Activated T-cell treated with anti-CD3 and anti-CD28 coated beads for 4 hours (primary cell): ENCODE results near the gene CCDC177.

Experiments
- DNase-seq: peaks from one replicate; pipeline ENCODE4 v3.0.0-alpha.2; 2020

CCDC177 gene

DNA sequence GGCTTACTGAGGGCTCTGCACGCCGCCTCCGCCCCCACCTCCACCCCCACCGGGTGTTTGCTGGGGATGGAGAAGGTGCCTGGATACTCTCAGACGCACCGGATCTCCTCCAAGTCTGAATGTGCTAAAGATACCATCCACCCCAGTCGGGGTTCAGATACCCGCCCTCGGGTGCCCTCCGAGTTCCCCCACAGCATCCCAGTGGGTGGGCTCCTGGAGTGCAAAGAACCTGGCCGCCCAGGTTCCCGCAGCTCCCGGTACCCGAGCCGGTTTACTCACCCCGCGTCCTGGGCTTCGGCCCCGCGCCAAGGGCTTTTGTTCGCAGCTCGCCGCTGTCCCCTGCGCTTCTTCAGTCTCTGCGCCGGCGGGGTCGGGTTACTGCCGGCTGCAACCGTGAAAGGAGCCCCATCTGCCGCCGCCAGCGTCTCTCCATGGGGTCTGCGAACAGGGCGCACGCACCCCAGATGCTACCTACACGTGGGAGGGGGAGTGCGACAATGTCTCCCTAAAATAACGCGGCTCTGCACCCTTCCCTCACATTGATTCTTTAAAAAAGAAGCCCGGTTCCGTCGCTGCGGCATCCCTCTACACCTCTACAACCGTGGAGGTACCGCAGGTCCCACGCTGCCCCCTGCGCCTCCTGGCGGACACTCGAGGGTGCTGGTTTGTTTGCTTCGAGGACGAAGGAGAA lies at the start of gene CCDC177:
Gene CCDC177, minus strand, starts transcription at position 609 of the 691 bp plus-strand sequence. CDS start 1,249 bp downstream, outside the sequence.
- DNase-seq: peak; percentile 73

GRCh38 chr14:69624136-69624535 lies 49.5 kb upstream of the CCDC177 start:
- no peak for DNase-seq

DNA sequence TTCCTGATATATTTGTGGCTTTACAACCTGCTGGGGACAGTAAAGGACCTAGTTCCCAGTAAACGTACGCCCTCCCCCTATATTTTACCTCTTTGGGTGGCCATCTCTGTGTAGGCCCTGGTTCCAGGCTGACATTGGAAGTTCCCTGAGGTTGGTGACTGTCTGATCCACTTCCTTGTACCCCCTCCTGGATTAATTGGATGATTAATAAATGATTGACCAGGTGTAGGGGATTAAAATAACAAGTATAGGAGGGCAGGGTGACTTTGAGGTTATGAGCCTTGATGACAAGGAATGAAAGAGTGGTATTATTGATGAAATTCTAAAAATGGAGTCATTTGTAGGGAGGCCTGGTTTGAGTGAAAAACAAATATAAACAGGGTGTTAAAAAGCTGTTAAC lies 46.3 kb upstream of the CCDC177 start:
- DNase-seq: no peak

DNA sequence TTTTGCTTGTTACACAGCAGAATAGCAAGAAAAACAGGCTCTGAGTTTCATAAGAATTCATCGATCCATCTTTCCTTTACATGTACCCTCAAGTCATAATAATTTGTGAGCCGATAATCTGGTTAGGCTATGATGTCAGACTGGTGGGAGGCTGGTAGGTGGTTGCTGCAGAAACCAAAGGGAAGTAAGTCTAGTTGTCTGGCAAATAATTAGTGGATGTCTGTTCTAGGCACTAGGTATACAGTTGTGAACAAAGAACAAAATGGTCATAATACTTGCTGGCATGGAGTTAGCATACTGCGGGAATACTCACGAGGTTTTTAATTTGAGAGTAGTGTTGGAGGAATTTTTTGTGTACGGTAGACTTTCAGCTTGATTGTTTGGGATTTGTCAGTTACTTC lies 45.5 kb upstream of the CCDC177 start:
- peak; percentile 42 for DNase-seq

DNA sequence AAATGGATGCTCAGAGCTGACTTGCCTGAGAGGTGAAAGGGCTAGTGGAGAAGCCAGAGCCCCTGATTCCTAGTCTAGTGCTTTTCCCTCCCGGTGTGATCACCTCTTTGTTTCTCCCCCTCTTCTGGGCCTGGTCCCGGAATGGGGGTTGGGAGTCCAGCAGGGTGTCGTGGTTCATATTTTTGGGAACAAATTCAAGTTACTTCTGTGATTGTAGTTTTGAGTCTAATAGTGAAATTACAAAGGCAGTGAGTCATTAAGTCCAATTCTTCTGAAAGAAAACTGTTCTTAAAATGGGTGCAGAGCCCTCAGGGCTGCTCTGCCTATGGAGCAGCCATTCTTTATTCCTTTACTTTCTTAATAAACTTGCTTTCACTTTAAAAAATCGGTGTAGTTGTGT lies 44.3 kb upstream of the CCDC177 start:
- no peak for DNase-seq

DNA sequence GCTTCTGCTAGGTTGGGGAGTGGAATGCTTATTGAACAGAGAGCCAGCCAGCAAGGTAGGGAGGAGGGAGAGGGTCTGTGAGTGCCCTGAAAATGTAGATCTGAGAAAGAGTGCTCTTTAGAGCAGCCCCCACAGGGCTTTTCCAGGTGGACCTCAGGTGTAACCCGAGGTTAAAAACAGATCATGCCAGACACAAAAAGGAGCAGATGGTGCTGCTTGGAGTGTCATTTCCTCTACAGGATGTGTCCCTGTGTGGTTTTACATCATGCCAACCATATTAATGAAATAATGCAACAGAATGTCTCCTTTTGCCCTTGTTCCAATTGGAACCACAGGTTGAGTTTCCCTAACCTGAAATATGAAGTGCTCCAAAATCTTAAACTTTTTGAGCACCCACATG lies 43.1 kb upstream of the CCDC177 start:
- DNase-seq: no peak

DNA sequence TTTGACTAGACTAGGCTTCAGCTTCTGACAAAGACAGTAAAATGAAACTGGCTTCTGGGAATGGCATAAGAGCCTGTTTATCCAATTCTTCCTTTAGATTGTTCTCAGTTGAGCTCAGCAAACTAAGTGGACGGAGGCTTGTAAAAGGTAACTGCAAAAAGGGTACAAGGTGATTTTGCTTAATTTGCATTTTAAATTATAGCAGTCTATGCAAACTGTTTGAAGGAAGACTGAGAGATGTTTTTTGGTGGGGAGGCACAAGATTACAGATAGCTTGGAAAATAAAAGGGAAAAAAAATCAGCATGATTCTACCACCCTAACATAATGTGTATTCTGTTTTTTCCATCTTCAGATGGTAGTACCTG lies 41.7 kb upstream of the CCDC177 start:
- DNase-seq: no peak

DNA sequence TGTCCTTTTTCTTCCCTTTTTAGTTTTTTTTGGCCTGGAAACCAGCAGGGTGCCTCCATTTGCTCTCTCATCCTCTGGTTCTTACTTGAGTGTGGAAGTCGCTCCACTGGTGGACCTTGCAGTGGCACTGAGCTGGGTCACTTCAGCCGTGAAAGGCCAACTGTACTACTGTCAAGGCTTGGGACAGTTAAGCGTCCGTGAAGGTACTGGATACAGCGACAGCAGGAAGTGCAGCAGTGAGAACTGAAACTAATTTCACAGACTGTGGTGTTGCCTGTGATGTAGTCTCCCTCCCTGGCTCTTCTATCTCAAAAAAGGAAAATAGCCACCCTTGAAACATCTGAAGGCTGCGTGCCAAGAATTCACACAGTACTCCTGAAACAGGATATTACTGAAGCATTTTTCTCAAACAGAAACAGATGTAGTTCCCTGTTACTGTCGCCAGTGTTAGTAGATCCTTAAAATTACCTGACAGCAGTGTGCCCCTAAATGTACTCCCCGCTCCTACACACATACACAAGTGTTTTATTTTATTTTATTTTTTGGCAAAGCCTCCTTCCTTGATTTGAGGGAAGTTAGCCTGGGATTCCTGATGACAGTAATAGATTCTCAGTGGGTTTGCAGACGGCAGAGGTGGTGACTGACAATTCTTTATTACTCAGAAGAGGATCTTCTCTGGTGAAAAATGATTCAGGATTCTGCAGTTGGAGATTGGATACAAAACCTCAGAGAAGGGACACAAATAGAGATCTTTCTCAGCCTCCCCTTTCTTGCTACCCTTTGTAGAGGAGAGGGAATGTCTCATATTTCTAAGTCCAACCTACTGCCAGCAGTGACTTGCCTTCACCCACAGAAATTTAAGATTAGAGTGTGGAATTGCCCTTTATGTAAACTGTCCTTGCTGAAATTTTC lies 41.1 kb upstream of the CCDC177 start:
- no peak for DNase-seq

GRCh38 chr14:69615121-69615495 lies 40.4 kb upstream of the CCDC177 start:
- no peak for DNase-seq

- no peak for DNase-seq
These were observed 39.9 kb upstream of the CCDC177 start for GRCh38 chr14:69614592-69614991.

GRCh38 chr14:69613312-69614073 lies 38.8 kb upstream of the CCDC177 start:
- no peak for DNase-seq

DNA sequence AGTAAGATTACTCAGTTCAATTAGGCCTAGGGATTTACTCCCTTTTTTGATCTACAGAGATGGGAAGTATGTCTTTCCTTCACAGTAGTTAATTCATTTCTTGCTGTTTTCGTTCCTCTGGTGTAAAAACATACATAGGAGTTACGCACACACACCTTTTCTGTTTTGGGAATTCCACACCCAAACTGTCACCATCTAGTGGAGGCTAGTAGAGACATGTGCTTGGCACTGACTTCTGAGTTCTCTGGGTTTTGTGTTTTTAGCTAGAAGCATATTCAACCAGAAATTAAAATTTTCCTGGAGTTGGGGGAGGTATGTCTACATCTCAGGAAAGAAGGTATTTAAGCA lies 38.1 kb upstream of the CCDC177 start:
- no peak for DNase-seq

GRCh38 chr14:69612014-69612782 lies 37.5 kb upstream of the CCDC177 start:
- no peak for DNase-seq

GRCh38 chr14:69611172-69612013 lies 36.7 kb upstream of the CCDC177 start, which contains the start of gene SUSD6:
Gene SUSD6, plus strand, starts transcription at chr14:69611596. Its CDS starts 46,997 bp downstream, at chr14:69658593.
- peak; percentile 82 for DNase-seq

GRCh38 chr14:69610874-69611171 lies 36.2 kb upstream of the CCDC177 start:
- no peak for DNase-seq

DNA sequence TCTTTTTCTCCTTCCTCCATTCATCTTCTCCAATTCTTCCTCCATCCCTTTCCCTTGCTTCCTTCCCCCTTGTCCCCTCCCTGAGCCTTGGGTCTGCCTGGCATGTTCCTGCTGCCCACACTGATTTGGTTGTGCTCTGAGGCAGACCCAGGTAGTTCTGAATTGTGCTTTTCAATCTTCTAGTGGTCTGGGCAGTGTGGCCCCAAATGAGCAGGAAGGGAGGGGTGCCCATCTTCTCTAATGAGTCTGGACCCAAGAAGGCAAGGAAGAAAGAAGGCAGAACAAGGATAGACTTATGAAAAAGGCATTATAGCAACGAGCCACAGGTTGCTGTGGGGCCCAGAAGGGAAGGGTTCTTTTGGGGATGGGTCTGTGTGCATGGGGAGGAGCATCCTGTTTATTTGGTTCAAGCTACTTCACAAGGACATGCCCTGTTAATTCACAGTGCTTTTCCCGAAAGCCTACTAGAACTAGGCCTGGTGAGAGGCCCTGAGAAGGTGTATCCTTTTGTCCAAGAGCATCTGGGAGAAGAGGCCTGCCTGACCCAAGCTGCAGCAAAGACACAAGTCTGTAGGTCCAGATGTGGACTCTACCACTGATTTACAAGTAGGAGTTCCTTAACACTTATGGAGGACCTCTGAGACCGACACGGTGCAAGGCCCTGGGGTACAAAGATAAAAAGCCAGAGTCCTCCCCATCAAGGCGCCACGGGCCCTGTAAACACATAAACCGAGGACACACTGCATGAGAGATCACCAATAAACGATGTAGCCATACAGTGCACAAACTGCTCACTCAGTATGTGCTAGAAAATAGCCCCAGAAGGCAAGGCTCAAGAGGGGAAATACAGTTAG lies 35.6 kb upstream of the CCDC177 start:
- no peak for DNase-seq

- no peak for DNase-seq
These were observed 31.9 kb upstream of the CCDC177 start for GRCh38 chr14:69606258-69607184.

- DNase-seq: no peak
These were observed 31.1 kb upstream of the CCDC177 start for GRCh38 chr14:69605738-69606137.

GRCh38 chr14:69600304-69600891 lies 25.7 kb upstream of the CCDC177 start:
- DNase-seq: no peak
